Caki2 (cell line): ENCODE data around the gene LRG1. TPM values are rescaled to one million over a fixed set of nuclear protein-coding genes. Genes with fewer than 3 reads are reported as not detected.

ENCODE experiments used
- DNase-seq: peaks from one replicate; pipeline ENCODE4 v3.0.0-alpha.2; 2015; ENCODE audit warnings: low read depth
- in situ Hi-C: cut with HindIII; loops from 2 replicates; pipeline ENCODE4 v1.10.0; 2016; ENCODE audit warnings: low sequenced_read_pairs, low pct_unique_long_range_greater_than_20kb, mixed read lengths
- total RNA-seq: library from RNA; depleted of rRNA; stranded (reverse); fragments of >200 nt; shearing (Covaris generic); gene quantifications from 2 replicates; pipeline ENCODE4 v1.2.3, GENCODE V29; 2014; ENCODE audit warnings: low replicate concordance

Gene LRG1
- total RNA-seq, 1 experiment from 2014 or later = not detected

DNA sequence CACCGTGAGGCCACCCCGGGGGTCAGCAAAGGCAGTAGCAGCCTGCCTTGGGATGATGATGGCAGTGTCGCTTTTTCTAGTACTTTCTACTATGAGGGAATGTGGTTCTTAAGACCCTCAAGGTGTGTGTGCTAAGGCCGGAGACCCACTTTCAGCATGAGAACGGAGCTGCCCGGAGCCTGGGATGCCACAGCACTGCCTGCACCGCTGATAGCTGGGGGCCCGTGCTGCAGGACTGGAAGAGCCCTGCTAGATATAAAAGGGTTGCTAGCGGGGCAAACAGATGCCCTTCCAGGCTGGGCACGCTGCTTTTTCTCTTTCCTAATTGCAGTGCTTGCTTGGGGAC is 36.0 kb downstream of the LRG1 start:
- no peak for DNase-seq
- in situ Hi-C loops = no loop called here

DNA sequence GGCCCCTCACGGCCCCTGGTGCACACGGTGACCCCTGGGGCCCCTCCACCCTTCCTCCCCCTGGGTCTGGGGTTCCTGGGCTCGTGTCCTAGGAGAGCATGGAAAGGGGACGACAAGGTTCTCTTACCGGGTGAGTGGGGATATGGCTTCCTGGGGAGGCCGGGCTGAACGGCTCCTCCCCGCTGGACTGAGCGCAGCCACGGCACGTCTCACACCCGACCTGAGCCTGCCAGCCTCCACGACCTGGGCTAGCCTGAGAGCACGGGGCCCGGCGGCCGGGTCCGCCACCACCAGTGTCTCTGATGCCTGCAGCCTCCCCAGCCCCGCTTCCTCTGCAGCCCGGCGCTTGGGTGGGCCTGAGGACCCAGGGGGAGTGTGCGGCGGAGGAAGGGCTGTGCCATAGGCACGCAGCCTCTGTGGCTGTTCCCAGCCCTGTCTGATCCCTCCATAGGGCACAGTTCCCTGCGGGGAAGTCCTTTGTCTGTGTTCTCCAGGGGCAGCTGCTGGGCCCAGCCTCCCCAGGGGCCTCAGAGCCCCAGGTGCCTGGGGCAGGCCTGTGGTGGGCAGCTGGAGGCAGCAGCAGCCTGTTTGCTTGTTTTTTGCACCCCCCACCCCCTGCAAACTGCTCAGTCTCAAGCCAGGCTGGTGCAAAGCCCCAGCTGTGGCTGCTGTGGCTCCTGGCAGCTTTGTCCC is 36.6 kb downstream of the LRG1 start:
- in situ Hi-C loops = no loop called here
- DNase-seq = no peak

DNA sequence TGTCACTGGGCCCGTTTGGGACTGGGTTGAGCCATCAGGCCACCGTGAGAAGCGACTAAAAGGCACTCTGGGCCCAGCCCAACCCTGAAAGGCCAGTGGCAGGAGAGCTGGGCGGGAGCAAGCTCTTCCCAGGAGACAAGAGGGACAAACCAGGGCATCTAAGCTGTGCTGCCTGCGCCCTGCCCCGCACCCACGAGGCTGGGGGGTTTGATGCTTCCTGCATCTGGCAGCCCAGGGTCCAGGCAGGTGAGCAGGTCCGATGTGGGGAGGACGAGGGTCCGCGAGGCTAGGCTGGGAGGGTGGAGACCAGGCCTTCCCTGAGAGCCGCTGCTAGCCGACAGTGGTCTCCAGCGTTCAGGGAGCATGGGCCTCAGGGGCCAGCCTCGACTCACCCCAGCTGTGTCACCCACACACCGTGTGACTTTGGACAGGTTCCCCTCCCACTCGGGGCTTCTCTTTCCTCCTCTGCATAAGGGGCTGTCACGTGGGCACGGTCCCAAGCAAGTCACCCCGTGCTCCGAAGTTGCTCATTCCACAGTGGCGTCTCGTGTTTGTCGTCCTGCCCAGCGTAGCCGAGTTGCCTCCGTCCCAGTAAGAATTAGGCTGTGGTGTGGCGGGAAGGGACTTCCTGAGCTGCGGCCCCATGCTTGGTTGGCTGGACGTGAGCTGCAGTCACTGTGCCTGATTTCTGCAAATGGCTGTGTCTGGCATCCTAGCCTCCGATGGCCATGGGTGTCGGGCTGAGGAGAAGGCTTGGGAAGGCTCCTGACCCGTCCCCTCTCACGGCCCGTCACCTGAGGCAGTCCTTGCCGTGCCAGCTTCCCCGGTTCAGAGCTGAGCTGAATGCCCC is 37.3 kb downstream of the LRG1 start:
- in situ Hi-C loops = no loop called here
- DNase-seq = no peak

DNA sequence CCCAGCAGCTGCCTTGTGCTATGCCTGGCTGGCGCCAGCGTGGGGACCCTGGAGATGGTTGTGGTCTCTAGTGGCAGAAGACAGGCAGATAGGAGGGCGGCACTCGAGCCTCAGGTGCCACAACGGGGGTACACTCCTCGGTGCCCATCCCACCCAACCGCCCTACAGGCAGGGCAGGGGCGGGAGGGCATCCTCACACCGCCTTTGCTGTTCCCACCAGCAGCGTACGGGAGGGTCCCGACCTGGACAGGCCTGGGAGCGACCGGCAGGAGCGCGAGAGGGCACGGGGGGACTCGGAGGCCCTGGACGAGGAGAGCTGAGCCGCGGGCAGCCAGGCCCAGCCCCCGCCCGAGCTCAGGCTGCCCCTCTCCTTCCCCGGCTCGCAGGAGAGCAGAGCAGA is 38.1 kb downstream of the LRG1 start:
- in situ Hi-C loops = no loop called here
- DNase-seq = no peak

DNA sequence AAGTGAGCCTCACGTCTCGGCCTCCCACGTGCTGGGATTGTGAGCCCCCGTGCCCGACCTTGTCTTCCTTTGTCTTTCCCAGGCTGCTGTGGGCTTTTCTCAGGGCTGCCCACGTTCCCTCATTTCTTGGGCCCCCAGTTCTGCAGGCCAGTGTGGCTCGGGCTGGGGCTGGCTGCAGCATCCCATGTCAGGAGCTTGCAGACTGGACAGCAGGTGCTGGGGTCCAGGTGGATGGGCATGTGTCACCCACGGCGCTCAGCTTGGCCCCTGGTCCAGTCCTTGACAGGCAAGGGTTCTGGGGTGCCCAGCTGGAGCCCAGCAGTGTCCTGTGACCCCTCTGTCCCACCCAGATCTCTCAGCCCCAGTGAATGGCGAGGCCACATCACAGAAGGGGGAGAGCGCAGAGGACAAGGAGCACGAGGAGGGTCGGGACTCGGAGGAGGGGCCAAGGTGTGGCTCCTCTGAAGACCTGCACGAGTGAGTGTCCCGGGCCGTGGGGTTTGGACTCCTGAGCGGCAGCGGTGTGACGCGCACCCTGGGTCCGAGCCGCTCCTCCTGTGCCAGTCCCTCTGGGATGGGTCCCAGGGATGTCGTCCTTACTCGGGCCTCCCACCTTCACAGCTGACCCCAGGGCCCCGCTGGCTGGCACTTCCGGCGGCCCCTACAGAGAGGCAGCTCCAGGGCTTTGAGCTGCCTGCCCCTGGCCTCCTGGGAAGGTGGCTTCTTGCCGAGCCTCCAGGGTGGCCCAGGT is 38.8 kb downstream of the LRG1 start:
- in situ Hi-C loops = no loop called here
- DNase-seq = no peak

DNA sequence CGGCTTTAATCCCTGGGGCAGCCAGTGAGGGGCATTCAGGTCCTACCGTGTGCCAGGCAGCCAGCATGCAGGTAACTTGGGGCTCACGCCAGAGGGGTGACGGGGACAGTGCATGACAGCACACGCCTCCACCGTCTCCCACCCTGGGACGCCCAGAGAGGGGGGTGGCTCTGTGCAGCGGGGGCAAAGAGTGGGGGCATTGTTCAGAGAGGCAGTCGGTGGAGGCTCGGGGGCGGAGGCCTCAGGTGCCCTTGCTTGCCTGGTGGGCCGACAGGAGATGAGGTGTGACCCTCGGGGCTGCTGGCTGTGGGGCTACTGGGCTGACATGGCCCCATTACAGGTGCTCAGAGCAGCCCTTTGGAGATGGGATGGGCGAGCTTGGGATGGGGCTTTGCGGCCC is 40.0 kb downstream of the LRG1 start:
- DNase-seq = no peak

DNA sequence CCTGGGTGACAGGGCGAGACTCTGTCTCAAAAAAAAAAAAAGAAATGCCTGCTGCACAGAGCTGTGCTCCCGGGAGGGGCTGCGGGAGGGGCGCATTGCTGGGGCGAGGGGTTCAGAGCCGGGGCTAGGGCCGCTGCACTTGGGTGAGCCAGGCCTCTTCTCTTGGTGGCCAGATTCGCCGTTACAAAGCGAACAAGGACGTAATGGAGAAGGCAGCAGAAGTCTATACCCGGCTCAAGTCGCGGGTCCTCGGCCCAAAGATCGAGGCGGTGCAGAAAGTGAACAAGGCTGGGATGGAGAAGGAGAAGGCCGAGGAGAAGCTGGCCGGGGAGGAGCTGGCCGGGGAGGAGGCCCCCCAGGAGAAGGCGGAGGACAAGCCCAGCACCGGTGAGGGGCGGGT is 40.5 kb downstream of the LRG1 start:
- DNase-seq = no peak
- in situ Hi-C loops = no loop called here

More for the DNA sequence above, 40.0 kb downstream of the LRG1 start:
- in situ Hi-C loops = no loop called here

DNA sequence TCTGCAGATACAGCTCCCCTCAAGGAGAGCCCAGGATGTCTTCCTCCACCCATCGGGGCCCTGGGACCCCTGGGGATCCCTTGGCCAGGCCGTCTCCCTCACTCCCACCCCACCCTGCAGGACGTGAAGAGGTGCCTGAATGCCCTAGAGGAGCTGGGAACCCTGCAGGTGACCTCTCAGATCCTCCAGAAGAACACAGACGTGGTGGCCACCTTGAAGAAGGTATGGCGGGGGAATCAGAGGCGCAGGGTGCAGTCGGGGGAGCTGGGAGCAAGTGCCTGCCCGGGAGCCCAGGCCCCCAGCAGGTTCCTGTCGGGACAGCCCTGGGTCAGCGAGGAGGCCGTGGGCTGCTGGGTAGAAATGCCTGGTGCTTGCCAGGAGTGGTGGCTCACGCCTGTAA is 41.1 kb downstream of the LRG1 start:
- DNase-seq = no peak
- in situ Hi-C loops = no loop called here

DNA sequence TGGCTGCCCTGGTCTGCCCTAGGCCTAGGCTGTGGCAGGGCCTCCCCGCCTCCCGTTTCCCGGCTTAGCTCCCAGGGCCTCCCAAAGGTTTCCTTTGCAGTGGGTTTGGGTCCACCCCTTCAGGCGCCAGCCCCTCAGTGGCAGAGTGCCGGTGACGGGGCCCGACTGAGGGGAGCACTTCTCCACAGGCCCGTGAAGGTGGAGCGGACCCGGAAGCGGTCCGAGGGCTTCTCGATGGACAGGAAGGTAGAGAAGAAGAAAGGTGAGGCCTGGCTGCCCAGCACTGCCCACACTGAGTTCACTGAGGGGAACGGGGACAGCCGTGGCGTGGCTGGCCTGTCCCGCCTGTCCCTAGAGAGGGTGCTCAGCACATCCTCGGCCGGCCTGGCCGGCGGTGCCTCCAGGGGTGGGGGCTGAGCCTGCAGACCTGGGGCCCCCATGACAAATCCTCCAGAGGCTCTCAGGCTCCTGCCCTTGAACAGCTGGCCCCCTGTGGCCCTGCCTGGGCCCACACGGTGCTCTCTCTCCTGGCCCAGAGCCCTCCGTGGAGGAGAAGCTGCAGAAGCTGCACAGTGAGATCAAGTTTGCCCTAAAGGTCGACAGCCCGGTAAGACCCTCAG is 42.0 kb downstream of the LRG1 start:
- in situ Hi-C loops = no loop called here
- no peak for DNase-seq

DNA sequence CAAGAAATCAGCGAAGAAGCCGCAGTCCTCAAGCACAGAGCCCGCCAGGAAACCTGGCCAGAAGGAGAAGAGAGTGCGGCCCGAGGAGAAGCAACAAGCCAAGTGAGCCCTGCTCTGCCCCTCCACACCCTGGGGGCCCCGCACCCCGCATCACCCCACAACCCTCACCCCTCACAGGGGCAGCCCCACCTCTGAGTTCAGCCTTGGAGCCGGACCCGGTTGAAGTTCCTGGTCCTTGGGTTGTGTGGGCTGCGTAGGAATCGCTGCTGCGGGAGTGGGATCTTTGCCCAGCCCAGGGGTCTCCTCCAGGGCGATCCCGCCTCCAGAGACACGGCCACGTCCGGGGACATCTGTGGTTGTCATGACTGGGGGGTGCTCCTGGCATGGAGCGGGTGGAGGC is 43.5 kb downstream of the LRG1 start:
- no peak for DNase-seq
- in situ Hi-C loops = no loop called here

DNA sequence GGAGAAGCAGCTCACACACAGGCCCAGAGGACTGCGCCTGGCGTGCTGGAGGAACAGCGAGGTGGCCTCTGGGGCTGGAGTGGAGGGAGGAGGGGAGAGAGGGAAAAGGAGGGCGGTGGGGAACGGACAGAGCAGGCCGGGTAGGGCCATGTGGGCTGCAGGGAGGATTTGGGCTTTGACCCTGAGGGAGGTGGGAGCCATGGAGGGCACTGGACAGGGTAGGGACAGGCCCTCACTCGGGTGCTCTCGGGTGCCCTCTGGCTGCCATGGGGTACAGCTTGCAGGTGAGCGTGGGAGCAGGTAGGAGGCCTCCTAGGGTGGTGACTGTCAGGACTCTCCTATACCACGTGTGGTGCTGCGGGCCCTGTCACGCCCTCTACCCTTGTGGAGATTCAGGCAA is 44.4 kb downstream of the LRG1 start:
- DNase-seq = no peak
- in situ Hi-C loops = no loop called here

DNA sequence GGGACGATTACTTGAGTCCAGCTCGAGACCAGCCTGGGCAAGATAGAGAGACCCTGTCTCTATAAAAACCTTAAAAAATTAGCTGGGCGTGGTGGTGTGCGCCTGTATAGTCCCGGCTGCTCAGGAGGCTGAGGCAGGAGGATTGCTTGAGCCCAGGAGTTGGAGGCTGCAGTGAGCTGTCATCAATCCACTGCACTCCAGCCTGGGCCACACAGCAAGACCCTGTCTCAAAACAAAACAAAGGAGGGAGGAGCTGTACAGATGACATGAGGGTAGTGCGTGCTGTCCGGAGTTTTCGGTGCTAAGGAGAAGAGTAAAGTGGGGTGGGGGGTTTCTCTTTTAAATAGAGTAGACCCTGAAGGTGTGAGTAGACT is 45.2 kb downstream of the LRG1 start:
- in situ Hi-C loops = no loop called here
- no peak for DNase-seq

DNA sequence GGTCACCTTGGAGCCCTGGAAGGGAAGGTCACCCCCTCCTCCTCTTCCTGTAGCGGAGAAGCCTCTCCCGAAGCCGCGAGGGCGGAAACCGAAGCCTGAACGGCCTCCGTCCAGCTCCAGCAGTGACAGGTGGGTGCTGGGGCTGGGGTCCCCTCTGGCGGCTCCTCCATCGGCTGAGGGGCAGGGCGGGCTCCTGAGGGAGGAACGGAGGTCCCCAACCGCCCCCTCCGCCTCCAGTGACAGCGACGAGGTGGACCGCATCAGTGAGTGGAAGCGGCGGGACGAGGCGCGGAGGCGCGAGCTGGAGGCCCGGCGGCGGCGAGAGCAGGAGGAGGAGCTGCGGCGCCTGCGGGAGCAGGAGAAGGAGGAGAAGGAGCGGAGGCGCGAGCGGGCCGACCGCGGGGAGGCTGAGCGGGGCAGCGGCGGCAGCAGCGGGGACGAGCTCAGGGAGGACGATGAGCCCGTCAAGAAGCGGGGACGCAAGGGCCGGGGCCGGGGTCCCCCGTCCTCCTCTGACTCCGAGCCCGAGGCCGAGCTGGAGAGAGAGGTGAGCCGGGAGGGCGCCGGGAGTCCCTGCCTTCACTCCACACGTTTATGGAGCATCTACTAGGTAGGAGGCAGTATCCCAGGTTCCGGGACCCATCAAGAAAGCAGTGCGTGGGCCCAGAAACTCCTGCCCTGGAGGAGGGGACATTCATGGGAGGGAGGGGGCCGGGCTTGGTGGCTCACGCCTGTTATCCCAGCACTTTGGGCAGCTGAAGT is 45.7 kb downstream of the LRG1 start:
- in situ Hi-C loops = no loop called here

DNA sequence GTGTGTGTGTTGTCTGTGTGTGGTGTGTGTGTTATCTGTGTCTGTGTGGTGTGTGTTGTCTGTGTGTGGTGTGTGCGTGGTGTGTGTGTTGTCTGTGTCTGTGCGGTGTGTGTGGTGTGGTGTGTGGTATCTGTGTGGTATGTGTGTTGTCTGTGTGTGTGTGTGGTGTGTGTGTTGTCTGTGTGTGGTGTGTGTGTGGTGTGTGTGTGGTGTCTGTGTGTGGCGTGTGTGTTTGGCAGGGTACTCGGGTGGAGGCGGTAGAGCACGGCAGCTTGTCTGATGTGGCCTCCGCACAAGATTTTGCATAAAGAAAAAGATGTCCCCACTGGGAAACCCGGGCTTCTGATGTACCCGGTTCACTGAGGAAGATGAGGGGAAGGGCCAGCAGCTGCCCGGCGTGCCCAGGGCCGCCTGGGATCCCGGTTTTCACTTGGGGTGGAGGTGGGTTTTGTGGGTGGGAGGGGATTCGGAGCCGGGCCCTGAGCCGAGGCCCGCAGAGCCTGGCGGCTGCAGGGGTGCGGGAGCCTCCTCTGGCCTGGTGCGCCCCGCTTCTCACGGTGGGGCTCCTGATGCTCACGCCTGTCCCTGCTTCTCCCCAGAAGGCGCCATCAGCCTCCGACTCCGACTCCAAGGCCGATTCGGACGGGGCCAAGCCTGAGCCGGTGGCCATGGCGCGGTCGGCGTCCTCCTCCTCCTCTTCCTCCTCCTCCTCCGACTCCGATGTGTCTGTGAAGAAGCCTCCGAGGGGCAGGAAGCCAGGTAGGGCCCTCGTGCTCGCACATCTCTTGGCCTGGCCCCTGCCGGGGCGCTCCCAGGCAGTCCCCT is 46.5 kb downstream of the LRG1 start:
- DNase-seq = no peak
- in situ Hi-C loops = no loop called here

More for the DNA sequence above, 45.7 kb downstream of the LRG1 start:
- no peak for DNase-seq

DNA sequence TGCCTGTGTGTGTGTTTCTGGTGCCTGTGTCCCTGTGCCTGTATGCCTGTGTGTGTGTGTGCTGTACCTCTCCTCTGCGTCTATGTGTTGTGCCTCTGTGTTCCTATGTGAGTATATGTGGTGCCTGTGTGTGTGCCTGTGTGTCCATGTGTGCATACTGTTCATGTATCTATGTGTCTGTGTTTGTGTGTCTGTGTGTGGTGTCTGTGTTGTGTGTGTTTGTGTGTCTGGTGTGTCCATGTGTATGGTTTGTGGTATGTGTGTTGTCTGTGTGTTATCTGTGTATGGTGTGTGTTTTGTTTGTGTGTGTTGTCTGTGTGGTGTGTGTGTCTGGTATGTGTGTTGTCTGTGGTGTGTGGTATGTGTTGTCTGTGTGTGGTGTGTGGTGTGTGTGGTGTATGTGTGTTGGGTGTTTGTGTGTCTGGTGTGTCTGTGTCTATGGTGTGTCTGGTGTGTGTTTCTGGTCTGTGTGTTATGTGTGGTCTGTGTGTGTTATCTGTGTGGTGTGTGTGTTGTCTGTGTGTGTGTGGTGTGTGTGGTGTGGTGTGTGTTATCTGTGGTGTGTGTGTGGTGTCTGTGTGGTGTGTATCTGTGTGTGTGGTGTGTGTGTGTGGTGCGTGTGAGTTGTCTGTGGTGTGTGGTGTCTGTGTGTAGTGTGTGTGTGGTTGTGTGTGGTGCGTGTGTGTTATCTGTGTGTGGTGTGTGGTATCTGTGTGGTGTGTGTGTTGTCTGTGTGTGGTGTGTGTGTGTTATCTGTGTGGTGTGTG is 47.3 kb downstream of the LRG1 start:
- no peak for DNase-seq
- in situ Hi-C loops = no loop called here

DNA sequence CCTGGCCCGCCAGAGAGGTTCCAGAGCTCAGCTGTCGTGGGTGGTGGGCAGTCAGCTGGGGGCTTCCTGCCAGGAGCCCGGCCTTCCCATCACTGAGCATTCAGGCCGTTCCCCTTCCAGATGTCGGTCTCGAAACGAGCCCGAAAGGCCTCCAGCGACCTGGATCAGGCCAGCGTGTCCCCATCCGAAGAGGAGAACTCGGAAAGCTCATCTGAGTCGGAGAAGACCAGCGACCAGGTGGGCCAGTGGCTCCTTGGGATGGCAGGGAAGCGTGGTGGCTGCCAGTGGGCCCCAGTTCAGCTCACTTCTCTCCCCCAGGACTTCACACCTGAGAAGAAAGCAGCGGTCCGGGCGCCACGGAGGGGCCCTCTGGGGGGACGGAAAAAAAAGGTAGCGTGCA is 48.4 kb downstream of the LRG1 start:
- in situ Hi-C loops = no loop called here
- DNase-seq = no peak

DNA sequence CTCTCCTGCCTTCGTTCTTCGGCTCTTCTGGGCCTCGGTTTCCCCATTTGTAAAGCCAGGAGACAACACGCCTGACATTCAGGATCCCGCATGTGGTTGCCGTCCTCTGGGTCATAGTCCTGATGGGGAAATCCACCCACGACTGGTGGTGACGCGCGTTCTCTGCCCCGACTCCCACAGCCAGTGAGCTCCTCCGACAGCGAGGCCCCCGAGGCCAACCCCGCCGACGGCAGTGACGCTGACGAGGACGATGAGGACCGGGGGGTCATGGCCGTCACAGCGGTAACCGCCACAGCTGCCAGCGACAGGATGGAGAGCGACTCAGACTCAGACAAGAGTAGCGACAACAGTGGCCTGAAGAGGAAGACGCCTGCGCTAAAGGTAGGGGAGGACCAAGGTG is 51.3 kb downstream of the LRG1 start:
- in situ Hi-C loops = no loop called here
- no peak for DNase-seq
